ENCODE data around the gene ARHGAP24. TPM values are rescaled to one million over a fixed set of nuclear protein-coding genes. Genes with fewer than 3 reads are reported as not detected.

ARHGAP24 gene
- total and polyA plus RNA-seq, 5 donors from 2014 or later, result 0.14 to 0.53 (median 0.35) TPM; not detected in 2

DNA sequence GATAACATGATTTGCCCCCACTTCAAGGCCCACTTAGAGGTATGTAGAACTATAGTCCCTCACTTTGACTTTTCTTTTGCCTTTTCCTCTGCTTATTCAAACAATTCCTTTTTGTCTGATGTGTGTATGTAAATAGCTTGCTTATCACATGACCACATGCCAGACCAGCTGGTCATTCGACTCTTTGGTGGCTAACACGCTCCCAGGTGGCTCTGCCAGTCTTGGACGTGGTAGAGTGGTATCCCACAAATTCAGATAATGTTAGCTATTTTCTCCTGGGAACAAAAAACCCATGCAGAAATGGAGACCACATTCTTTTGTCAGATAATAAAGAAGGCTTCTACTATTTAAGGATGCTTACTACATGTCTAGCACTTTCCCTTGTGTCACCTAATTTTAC, 47.9 kb downstream of the ARHGAP24 start:
- Mint-ChIP-seq H3K4me3 (no peak overlapping the region), H3K27ac (no peak overlapping the region), H3K27me3 (no peaks in the 10 kb centered on the region), H3K36me3 (no peaks in the 10 kb centered on the region), H3K4me1 (no peaks in the 10 kb centered on the region), H3K9me3 (peaks cover 0 to 6% (median 3%) of the 10 kb centered on the region in 7 donors)
- Histone ChIP-seq H3K4me3 (ENCODE audit: low read depth, low read length) (no peak overlapping the region), H3K4me1 (ENCODE audit: control insufficient read depth, insufficient read depth, low read length, poor library complexity, severe bottlenecking) (no peaks in the 10 kb centered on the region), H3K9me3 (ENCODE audit: control insufficient read depth in 2 of 2, low read length in 2 of 2) (no peaks in the 10 kb centered on the region), H3K36me3 (ENCODE audit: control insufficient read depth, insufficient read depth, low read length) (no peaks in the 10 kb centered on the region), H3K27ac (ENCODE audit: insufficient read depth, low read length, poor library complexity, severe bottlenecking) (no peak overlapping the region), H3K27me3 (ENCODE audit: control insufficient read depth, insufficient read depth, low read length) (no peaks in the 10 kb centered on the region)
- DNase-seq (no peak), ATAC-seq (ENCODE audit: low read depth in 2 of 2) (no peak)

DNA sequence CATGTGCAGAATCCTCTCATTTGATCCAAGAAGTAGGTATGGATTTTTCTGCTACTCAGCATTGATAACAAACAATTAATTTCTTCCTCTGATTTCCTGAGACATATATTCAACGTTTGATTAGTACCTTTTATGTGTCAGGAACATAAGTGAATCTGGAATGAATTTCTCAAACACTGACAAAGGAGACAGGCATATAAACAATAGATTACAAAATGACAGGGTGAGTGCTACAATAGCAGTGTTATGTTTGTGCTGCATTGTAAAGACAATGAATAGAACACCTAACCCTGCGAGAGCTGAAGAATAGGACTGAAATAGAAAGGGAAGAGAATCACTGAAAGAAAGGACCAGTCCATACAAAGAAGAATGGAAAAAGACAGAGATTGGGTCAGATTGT, 52.9 kb downstream of the ARHGAP24 start:
- no peak for ATAC-seq (ENCODE audit: low read depth in 2 of 2)

DNA sequence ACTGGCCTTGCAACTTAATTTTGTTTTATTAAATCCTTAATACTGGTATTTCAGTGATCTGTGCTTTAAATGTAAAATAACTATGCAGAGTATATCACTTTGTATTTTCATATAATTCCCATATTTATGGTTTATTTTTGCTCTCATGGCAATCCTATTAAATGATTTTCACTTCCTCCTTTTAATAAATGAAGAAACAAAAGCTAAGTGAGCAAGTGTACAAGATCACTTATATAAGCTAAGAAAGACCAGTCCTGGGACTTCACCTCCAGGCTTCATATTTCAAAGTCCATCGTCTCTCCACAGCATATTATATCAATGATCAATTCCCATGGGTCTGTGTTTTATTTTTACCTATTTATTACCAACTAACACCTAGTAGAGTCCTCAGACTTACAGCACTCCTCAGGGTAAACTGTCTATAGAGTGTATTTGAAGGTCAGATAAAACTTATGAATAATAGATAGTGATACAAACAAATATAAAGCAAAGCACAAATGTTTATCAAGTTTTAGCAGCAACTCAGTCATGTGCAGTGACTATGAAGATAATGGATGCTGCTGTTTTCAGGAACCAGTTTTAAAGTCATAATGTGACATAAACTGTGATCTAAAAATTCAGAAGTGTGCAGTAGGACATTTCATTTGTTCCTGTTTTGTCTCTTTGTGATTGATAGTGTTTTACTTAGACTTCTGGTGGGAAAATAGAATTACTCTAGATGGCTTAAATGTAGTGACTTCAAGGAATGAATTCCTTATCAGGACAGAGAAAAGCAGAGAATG, 56.8 kb downstream of the ARHGAP24 start:
- ATAC-seq (ENCODE audit: low read depth in 2 of 2) (no peak), DNase-seq (no peak)
- no peak overlapping the region for H3K4me3 ChIP-seq (ENCODE audit: low read depth, low read length)
- Mint-ChIP-seq H3K9me3 (peaks cover 0 to 5% (median 3%) of the 10 kb centered on the region in 7 donors), H3K4me1 (no peaks in the 10 kb centered on the region), H3K27me3 (no peaks in the 10 kb centered on the region), H3K4me3 (no peak overlapping the region), H3K27ac (no peak overlapping the region), H3K36me3 (no peaks in the 10 kb centered on the region)
- H3K36me3 ChIP-seq (ENCODE audit: control insufficient read depth, insufficient read depth, low read length), result no peaks in the 10 kb centered on the region
- no peak overlapping the region for H3K27ac ChIP-seq (ENCODE audit: insufficient read depth, low read length, poor library complexity, severe bottlenecking)
- H3K9me3 ChIP-seq (ENCODE audit: control insufficient read depth in 2 of 2, low read length in 2 of 2), result no peaks in the 10 kb centered on the region
- no peaks in the 10 kb centered on the region for H3K4me1 ChIP-seq (ENCODE audit: control insufficient read depth, insufficient read depth, low read length, poor library complexity, severe bottlenecking)
- H3K27me3 ChIP-seq (ENCODE audit: control insufficient read depth, insufficient read depth, low read length), result no peaks in the 10 kb centered on the region

More for the DNA sequence above, 52.9 kb downstream of the ARHGAP24 start:
- Histone ChIP-seq H3K36me3 (ENCODE audit: control insufficient read depth, insufficient read depth, low read length) (no peaks in the 10 kb centered on the region), H3K27me3 (ENCODE audit: control insufficient read depth, insufficient read depth, low read length) (no peaks in the 10 kb centered on the region), H3K4me3 (ENCODE audit: low read depth, low read length) (no peak overlapping the region), H3K4me1 (ENCODE audit: control insufficient read depth, insufficient read depth, low read length, poor library complexity, severe bottlenecking) (no peaks in the 10 kb centered on the region), H3K9me3 (ENCODE audit: control insufficient read depth in 2 of 2, low read length in 2 of 2) (no peaks in the 10 kb centered on the region), H3K27ac (ENCODE audit: insufficient read depth, low read length, poor library complexity, severe bottlenecking) (no peak overlapping the region)
- Mint-ChIP-seq H3K9me3 (peaks cover 0 to 5% (median 0%) of the 10 kb centered on the region in 7 donors), H3K27me3 (no peaks in the 10 kb centered on the region), H3K27ac (no peak overlapping the region), H3K4me1 (no peaks in the 10 kb centered on the region), H3K4me3 (no peak overlapping the region), H3K36me3 (no peaks in the 10 kb centered on the region)
- no peak for DNase-seq

DNA sequence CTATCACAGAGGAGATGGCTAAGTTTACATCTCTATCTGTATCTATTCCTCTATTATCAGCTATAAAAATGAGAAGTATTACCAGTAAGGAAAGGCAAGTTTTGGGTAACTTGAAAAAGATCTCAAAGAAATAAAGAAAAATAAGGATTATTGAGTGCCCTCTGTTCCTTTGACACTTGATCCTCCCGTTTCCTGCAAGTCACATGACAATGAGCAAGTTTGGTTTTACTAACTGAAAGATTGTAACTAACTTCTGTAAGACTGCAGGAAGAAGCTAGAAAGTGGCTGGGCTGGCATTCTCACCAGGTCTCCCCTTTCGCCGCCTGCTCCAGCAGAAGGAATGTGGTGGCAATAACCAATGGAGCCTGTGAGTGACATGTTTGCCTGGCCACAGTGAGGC, 59.2 kb downstream of the ARHGAP24 start:
- H3K4me1 Mint-ChIP-seq, result no peaks in the 10 kb centered on the region
- H3K27ac Mint-ChIP-seq, result no peak overlapping the region
- H3K4me3 ChIP-seq (ENCODE audit: low read depth, low read length), result no peak overlapping the region

DNA sequence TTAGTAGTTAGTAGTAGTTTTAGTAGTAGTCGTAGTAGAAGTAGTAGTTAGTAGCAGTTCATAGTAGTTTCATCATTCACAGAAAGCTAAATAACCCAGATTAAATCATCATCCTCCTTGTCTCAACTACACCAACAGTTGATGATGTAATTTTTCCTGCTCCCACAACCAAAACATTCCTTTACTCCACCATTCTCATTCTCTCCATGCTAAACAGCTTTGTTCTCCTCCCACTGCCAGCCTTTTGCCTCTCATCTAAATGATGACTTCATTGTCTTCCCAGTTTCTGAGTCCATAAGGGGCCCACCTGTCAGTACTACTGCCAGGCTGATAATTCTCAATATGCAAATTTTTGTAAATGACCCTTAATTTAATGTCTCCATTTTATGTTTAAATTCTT, 68.9 kb downstream of the ARHGAP24 start:
- DNase-seq (no peak), ATAC-seq (ENCODE audit: low read depth in 2 of 2) (no peak)
- Histone ChIP-seq H3K4me3 (ENCODE audit: low read depth, low read length) (no peak overlapping the region), H3K27me3 (ENCODE audit: control insufficient read depth, insufficient read depth, low read length) (no peaks in the 10 kb centered on the region), H3K27ac (ENCODE audit: insufficient read depth, low read length, poor library complexity, severe bottlenecking) (no peak overlapping the region), H3K4me1 (ENCODE audit: control insufficient read depth, insufficient read depth, low read length, poor library complexity, severe bottlenecking) (no peaks in the 10 kb centered on the region), H3K36me3 (ENCODE audit: control insufficient read depth, insufficient read depth, low read length) (no peaks in the 10 kb centered on the region), H3K9me3 (ENCODE audit: control insufficient read depth in 2 of 2, low read length in 2 of 2) (no peaks in the 10 kb centered on the region)
- Mint-ChIP-seq H3K9me3 (peaks cover 0 to 12% (median 4%) of the 10 kb centered on the region in 7 donors), H3K4me3 (no peak overlapping the region), H3K36me3 (no peaks in the 10 kb centered on the region), H3K4me1 (no peaks in the 10 kb centered on the region), H3K27ac (no peak overlapping the region), H3K27me3 (no peaks in the 10 kb centered on the region)

More for the DNA sequence above, 59.2 kb downstream of the ARHGAP24 start:
- no peak for ATAC-seq (ENCODE audit: low read depth in 2 of 2)
- Histone ChIP-seq H3K9me3 (ENCODE audit: control insufficient read depth in 2 of 2, low read length in 2 of 2) (no peaks in the 10 kb centered on the region), H3K27ac (ENCODE audit: insufficient read depth, low read length, poor library complexity, severe bottlenecking) (no peak overlapping the region), H3K27me3 (ENCODE audit: control insufficient read depth, insufficient read depth, low read length) (no peaks in the 10 kb centered on the region), H3K36me3 (ENCODE audit: control insufficient read depth, insufficient read depth, low read length) (no peaks in the 10 kb centered on the region), H3K4me1 (ENCODE audit: control insufficient read depth, insufficient read depth, low read length, poor library complexity, severe bottlenecking) (no peaks in the 10 kb centered on the region)
- Mint-ChIP-seq H3K9me3 (peaks cover 0 to 6% (median 2%) of the 10 kb centered on the region in 7 donors), H3K36me3 (no peaks in the 10 kb centered on the region), H3K4me3 (no peak overlapping the region), H3K27me3 (no peaks in the 10 kb centered on the region)
- DNase-seq, result no peak

DNA sequence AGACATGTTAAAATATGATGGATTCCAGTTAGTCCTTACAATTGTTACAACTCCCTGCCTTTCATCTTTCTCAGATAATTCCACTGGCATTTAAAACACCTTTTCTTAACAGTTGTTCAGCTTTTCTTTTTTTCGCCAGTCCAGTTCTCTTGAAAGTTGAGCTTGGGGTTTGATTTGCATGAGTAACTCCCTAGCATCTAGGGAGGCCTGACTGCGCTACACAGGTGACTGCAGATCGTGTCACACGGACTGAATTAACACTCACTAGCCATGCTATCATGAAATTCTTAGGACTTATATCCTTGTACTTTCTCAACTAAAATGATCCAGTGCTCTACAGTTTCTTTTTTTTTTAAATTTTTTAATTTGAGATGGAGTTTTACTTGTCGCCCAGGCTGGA, 69.8 kb downstream of the ARHGAP24 start:
- Histone ChIP-seq H3K36me3 (ENCODE audit: control insufficient read depth, insufficient read depth, low read length) (no peaks in the 10 kb centered on the region), H3K4me3 (ENCODE audit: low read depth, low read length) (no peak overlapping the region), H3K27ac (ENCODE audit: insufficient read depth, low read length, poor library complexity, severe bottlenecking) (no peak overlapping the region), H3K9me3 (ENCODE audit: control insufficient read depth in 2 of 2, low read length in 2 of 2) (no peaks in the 10 kb centered on the region), H3K4me1 (ENCODE audit: control insufficient read depth, insufficient read depth, low read length, poor library complexity, severe bottlenecking) (no peaks in the 10 kb centered on the region), H3K27me3 (ENCODE audit: control insufficient read depth, insufficient read depth, low read length) (no peaks in the 10 kb centered on the region)
- Mint-ChIP-seq H3K4me1 (no peaks in the 10 kb centered on the region), H3K27me3 (no peaks in the 10 kb centered on the region), H3K27ac (no peak overlapping the region), H3K4me3 (no peak overlapping the region), H3K36me3 (no peaks in the 10 kb centered on the region), H3K9me3 (peaks cover 0 to 12% (median 5%) of the 10 kb centered on the region in 7 donors)
- ATAC-seq (ENCODE audit: low read depth in 2 of 2) (no peak), DNase-seq (no peak)

DNA sequence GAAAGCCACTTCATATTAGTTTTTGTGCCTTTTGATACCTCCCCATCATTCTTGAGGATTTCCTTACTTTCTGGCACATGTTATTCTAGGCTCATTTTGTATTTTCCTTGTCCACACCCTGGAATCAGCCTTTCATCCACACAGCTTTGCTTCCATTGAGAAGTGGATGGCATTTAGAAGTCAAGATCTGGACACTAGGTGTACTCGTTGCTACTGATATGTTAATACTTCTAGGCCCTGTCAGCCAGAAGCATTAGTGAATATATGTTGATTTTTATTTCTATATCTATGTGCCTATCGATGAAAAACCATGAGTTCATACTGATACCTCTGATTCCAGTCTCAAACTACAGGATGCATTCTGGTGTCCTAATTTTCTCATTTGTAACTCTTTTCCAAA, 73.2 kb downstream of the ARHGAP24 start:
- no peak for DNase-seq
- Mint-ChIP-seq H3K27me3 (no peaks in the 10 kb centered on the region), H3K36me3 (no peaks in the 10 kb centered on the region), H3K9me3 (peaks cover 0 to 13% (median 5%) of the 10 kb centered on the region in 7 donors), H3K4me1 (no peaks in the 10 kb centered on the region), H3K4me3 (no peak overlapping the region), H3K27ac (no peak overlapping the region)
- Histone ChIP-seq H3K27ac (ENCODE audit: insufficient read depth, low read length, poor library complexity, severe bottlenecking) (no peak overlapping the region), H3K36me3 (ENCODE audit: control insufficient read depth, insufficient read depth, low read length) (no peaks in the 10 kb centered on the region), H3K9me3 (ENCODE audit: control insufficient read depth in 2 of 2, low read length in 2 of 2) (no peaks in the 10 kb centered on the region), H3K4me1 (ENCODE audit: control insufficient read depth, insufficient read depth, low read length, poor library complexity, severe bottlenecking) (no peaks in the 10 kb centered on the region), H3K4me3 (ENCODE audit: low read depth, low read length) (no peak overlapping the region), H3K27me3 (ENCODE audit: control insufficient read depth, insufficient read depth, low read length) (no peaks in the 10 kb centered on the region)
- no peak for ATAC-seq (ENCODE audit: low read depth in 2 of 2)

DNA sequence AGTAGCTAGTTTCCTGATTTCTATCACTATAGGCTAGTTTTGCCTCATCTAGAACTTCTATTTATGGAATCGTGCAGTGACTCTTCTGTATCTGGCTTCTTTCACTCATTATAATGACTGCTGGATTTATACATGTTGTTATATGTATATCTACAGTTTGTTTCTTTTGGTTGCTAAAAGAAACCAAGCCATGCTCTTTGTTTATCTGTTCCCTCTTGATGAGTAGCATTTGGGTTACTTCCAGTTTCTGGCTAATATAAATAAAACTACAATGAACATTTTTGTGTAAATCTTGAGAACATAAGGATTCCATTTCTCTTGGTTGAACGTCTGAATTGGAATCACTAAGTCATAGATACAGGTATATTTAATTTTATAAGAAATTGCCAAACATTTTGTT, 73.9 kb downstream of the ARHGAP24 start:
- no peak overlapping the region for H3K4me3 ChIP-seq (ENCODE audit: low read depth, low read length)
- Mint-ChIP-seq H3K27ac (no peak overlapping the region), H3K4me3 (no peak overlapping the region), H3K4me1 (no peaks in the 10 kb centered on the region), H3K27me3 (no peaks in the 10 kb centered on the region), H3K36me3 (no peaks in the 10 kb centered on the region), H3K9me3 (peaks cover 0 to 13% (median 6%) of the 10 kb centered on the region in 7 donors)
- peaks cover 0 to 3% of the 10 kb centered on the region in 2 experiments for H3K9me3 ChIP-seq (ENCODE audit: control insufficient read depth in 2 of 2, low read length in 2 of 2)
- no peaks in the 10 kb centered on the region for H3K27me3 ChIP-seq (ENCODE audit: control insufficient read depth, insufficient read depth, low read length)
- H3K36me3 ChIP-seq (ENCODE audit: control insufficient read depth, insufficient read depth, low read length), result no peaks in the 10 kb centered on the region
- H3K4me1 ChIP-seq (ENCODE audit: control insufficient read depth, insufficient read depth, low read length, poor library complexity, severe bottlenecking), result no peaks in the 10 kb centered on the region
- no peak for ATAC-seq (ENCODE audit: low read depth in 2 of 2)
- H3K27ac ChIP-seq (ENCODE audit: insufficient read depth, low read length, poor library complexity, severe bottlenecking), result no peak overlapping the region
- no peak for DNase-seq

All from CD4-positive, CD25-positive, alpha-beta regulatory T cell (primary cell).